Tibial artery (tissue), 4 donors: ENCODE results near the gene APOC1.

Source experiments
- DNase-seq, 2 donors: peaks; one replicate each; pipeline ENCODE4 v3.0.0-alpha.2; 2019
- H3K27ac ChIP-seq, 2 donors: fragments of 200-600 bp; sonication (generic) in 1 of 2; 1 replicate in 1 of 2; 2 replicates in 1 of 2; pipeline ENCODE4 v1.5.1; 2018 to 2019; ENCODE audit warnings: mild to moderate bottlenecking in 1 of 2
- H3K27me3 ChIP-seq, 2 donors: fragments of 200-600 bp; sonication (generic) in 1 of 2; one replicate each; pipeline versions ENCODE4 v1.5.1 to v1.6.0; 2016 to 2019
- H3K36me3 ChIP-seq, 3 donors: fragments of 200-600 bp; sonication (generic) in 2 of 3; one replicate each; pipeline ENCODE4 v1.5.1; 2016 to 2019; ENCODE audit warnings: mild to moderate bottlenecking in 2 of 3
- H3K4me1 ChIP-seq, 4 donors: fragments of 200-600 bp; sonication (generic) in 2 of 4; 1 replicate in 3 of 4; 2 replicates in 1 of 4; pipeline ENCODE4 v1.5.1; 2016 to 2019
- H3K4me3 ChIP-seq, 2 donors: fragments of 200-600 bp; sonication (generic) in 1 of 2; 1 replicate in 1 of 2; 2 replicates in 1 of 2; pipeline ENCODE4 v1.5.1; 2018 to 2019; ENCODE audit warnings: mild to moderate bottlenecking in 2 of 2
- H3K9me3 ChIP-seq, 3 donors: fragments of 200-600 bp; sonication (generic) in 1 of 3; one replicate each; pipeline ENCODE4 v1.5.1; 2016 to 2019
- intact Hi-C: fragments of 100-400 bp; cut with DNase I; formaldehyde crosslinking; loops from one replicate; pipeline ENCODE4 v1.15.0; 2023; ENCODE audit warnings: low total_unique reads
- TF ChIP-seq, protein P1 (sequence below), 2 experiments: fragments of 200-600 bp in 1 of 2; fragments of 450-650 bp in 1 of 2; IDR thresholded peaks; one replicate each; pipeline ENCODE4 v1.5.1; 2017 to 2019; ENCODE audit warnings: antibody characterized with exemption in 2 of 2, mild to moderate bottlenecking in 1 of 2, moderate library complexity in 1 of 2

The APOC1 gene

DNA sequence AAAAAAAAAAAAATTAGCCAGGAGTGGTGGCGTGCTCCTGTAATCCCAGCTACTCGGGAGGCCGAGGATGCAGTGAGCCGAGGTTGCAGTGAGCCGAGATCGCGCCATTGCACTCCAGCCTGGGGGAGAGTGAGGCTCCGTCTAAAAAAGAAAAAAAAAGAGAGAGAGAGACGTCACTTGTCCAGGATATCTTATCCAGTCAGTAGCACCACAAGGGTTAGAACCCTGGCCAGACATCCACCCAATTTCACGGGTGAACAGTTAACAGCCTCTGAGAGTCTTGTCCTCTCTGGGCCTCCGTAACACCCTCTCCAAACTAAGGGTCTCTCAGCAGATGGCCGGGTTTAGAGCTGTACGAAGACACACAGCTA is 39.9 kb downstream of the APOC1 start:
- peaks cover 0 to 4% of the 10 kb centered on the region in 2 donors for H3K27me3 ChIP-seq
- H3K27ac ChIP-seq: peak overlapping the region; percentile 87 to 95
- H3K36me3 ChIP-seq: peaks cover 0 to 14% (median 10%) of the 10 kb centered on the region in 3 donors
- H3K4me3 ChIP-seq: peak overlapping the region; percentile 94 to 99
- intact Hi-C loops: loop anchor here (5.0 kb wide), 1 partner anchor 52 kb away; no protein-coding TSS in a partner anchor
- H3K9me3 ChIP-seq: no peaks in the 10 kb centered on the region
- no peak for DNase-seq
- peaks cover 0 to 65% (median 44%) of the 10 kb centered on the region in 4 donors for H3K4me1 ChIP-seq
- TF ChIP-seq, protein P1, sequence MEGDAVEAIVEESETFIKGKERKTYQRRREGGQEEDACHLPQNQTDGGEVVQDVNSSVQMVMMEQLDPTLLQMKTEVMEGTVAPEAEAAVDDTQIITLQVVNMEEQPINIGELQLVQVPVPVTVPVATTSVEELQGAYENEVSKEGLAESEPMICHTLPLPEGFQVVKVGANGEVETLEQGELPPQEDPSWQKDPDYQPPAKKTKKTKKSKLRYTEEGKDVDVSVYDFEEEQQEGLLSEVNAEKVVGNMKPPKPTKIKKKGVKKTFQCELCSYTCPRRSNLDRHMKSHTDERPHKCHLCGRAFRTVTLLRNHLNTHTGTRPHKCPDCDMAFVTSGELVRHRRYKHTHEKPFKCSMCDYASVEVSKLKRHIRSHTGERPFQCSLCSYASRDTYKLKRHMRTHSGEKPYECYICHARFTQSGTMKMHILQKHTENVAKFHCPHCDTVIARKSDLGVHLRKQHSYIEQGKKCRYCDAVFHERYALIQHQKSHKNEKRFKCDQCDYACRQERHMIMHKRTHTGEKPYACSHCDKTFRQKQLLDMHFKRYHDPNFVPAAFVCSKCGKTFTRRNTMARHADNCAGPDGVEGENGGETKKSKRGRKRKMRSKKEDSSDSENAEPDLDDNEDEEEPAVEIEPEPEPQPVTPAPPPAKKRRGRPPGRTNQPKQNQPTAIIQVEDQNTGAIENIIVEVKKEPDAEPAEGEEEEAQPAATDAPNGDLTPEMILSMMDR (IDR thresholded peaks at IDR 0.05): no peak

DNA sequence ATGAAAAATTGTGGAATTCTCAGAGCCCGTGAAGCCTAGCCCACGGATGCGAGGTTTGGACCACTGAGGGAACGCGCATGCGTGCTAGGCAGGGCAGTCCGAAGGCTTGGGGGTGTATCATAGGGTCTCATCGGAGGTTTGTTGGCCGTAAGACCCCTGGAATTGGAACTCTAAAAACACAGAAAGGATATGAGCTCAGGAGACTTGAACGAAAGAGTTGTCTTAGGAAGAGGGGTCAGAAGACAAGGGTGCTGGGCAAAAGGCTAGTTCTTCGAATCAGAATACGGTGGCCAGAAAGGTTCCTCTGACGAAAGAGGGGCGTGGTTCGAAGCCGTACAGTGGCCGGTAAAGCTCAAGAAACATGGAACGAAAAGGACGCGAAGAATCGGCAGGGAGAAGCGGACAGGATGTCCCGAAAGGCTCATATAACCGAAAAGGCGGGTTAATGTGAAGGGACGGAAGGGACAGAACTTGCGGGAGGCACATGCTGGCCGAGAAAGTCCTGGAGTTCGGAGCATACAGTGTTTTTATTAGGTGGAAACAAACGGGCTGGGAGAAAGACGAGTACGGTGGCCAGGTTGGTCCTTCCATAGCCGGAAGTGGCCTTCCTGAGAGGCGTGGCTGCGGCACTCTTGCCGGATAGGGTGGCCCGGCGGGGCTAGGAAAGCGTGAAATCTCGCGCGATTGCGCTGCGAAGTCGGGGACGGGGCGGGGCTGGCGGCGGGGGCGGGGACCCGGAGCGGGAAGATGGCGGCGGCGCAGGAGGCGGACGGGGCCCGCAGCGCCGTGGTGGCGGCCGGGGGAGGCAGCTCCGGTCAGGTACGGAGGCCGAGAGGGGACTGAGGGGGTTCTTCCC is 40.5 kb downstream of the APOC1 start, which contains the start of gene CLPTM1:
Gene CLPTM1, plus strand, starts transcription at position 732 of the 856 bp plus-strand sequence. Its CDS starts 16 bp downstream, at position 748.
- peaks cover 0 to 71% (median 44%) of the 10 kb centered on the region in 4 donors for H3K4me1 ChIP-seq
- TF ChIP-seq, protein P1 (IDR thresholded peaks at IDR 0.05): peak in 1 of 2 experiments; percentile 28
- DNase-seq: peak; percentile 95 to 98
- intact Hi-C loops: loop anchor here (5.0 kb wide), 2 partner anchors 47 to 53 kb away; partner anchors contain the start of gene RELB
- H3K27ac ChIP-seq: peak within 1 kb of the TSS; percentile 87 to 95
- peaks cover 0 to 15% (median 7%) of the 10 kb centered on the region in 3 donors for H3K36me3 ChIP-seq
- H3K27me3 ChIP-seq: peaks cover 0 to 4% of the 10 kb centered on the region in 2 donors
- peak within 1 kb of the TSS; percentile 94 to 99 for H3K4me3 ChIP-seq
- no peaks in the 10 kb centered on the region for H3K9me3 ChIP-seq

DNA sequence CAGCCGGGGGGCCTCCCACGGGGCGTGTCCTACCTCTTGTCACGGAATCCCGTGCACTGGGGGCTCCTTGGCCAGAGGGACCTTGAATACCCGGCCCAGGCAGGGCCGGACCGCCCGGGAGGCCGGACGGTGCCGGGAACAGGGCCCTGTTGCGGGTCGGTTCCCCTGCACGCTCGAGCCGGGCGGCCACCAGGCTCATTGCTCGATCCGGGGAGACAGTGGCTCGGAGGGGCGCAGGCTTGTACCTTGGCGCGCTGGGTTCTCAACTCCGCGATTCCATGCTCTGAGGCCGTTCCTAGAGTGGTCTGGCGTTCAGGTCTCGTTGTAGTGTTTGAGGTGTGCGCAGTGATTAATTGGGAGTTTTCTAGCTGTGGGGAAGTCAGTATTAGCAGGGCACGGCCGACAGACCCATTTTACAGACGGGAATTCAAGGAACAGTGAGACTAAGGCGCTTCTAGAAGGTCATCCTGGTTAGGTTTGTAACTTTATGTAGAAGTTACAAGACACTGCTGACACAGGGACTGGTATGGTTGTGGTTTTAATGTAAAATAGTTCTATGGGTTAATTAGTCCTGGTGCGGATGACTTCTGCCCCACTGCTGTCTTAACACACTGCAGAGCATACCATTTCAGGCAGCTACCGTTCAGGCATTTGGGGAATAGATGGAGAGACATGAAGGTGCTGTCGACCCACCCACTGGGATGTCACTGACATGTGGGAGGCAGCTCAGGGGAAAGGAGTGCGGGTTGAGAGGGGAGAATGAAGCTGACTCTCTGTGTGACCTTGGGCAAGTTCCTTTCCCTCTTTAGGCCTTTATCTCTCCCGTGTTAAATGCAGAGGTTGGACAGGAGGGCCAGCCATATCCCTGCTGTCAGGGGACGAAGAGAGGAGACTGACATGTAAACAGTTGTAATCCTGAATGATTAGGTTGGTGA is 41.4 kb downstream of the APOC1 start:
- peaks cover 0 to 72% (median 42%) of the 10 kb centered on the region in 4 donors for H3K4me1 ChIP-seq

DNA sequence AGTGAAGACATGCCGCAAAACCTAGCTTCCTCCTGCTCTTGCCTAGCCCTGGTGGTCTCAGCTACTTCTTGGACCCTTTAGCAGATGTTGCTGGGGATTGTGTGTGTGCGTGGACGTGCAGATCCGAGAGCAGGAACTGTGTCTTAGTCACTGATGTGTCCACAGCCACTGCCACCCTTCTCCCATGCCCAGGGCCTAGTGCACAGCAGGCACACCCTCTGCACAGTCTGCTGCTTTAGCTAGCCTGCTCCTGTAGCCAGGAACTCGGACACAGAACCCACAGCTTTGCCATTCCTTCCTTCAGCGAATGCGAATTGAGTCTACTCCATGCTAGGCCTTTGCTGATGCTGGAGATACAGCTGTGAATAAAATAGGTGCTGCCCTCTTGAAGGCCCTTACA is 43.1 kb downstream of the APOC1 start:
- no peak overlapping the region for H3K4me3 ChIP-seq

More for the DNA sequence above, 41.4 kb downstream of the APOC1 start:
- no peak for DNase-seq
- Histone ChIP-seq H3K36me3 (peaks cover 0 to 10% (median 10%) of the 10 kb centered on the region in 3 donors), H3K27ac (peak overlapping the region; percentile 87 to 95), H3K9me3 (no peaks in the 10 kb centered on the region), H3K27me3 (peaks cover 0 to 4% of the 10 kb centered on the region in 2 donors), H3K4me3 (peak overlapping the region; percentile 94 to 99)
- TF ChIP-seq, protein P1 (IDR thresholded peaks at IDR 0.05): no peak
- intact Hi-C loops: loop anchor here (5.0 kb wide), 1 partner anchor 47 kb away; the partner anchor contains the start of gene RELB

More for the DNA sequence above, 43.1 kb downstream of the APOC1 start:
- DNase-seq: no peak
- TF ChIP-seq, protein P1 (IDR thresholded peaks at IDR 0.05): no peak
- intact Hi-C loops: loop anchor here (5.0 kb wide), 1 partner anchor 45 kb away; the partner anchor contains the start of gene RELB
- Histone ChIP-seq H3K36me3 (peaks cover 6 to 24% (median 21%) of the 10 kb centered on the region in 3 donors), H3K4me1 (peaks cover 0 to 57% (median 36%) of the 10 kb centered on the region in 4 donors), H3K27ac (no peak overlapping the region), H3K9me3 (no peaks in the 10 kb centered on the region), H3K27me3 (peaks cover 0 to 4% of the 10 kb centered on the region in 2 donors)
